K562 (cell line): ENCODE measurements around the gene ZMYND8. TPM values are rescaled to one million over a fixed set of nuclear protein-coding genes. Genes with fewer than 3 reads are reported as not detected.

Source experiments
- ATF1 ChIP-seq, 2 experiments: fragments of 450-650 bp in 1 of 2; IDR thresholded peaks; 2 replicates each; pipeline ENCODE4 v1.6.1; 2016; ENCODE audit warnings: missing compliant biosample characterization in 1 of 2, missing genetic modification characterization in 1 of 2
- ATF2 ChIP-seq: sonication (generic); formaldehyde crosslinking; IDR thresholded peaks from 2 replicates; pipeline ENCODE4 v1.8.1; 2022; ENCODE audit warnings: missing genetic modification reagents
- BRD4 ChIP-seq: fragments of 200-600 bp; sonication (generic); IDR thresholded peaks from 2 replicates; pipeline ENCODE4 v1.6.1; 2017; ENCODE audit warnings: inconsistent platforms
- CBFA2T2 ChIP-seq: fragments of 450-650 bp; conservative IDR thresholded peaks from 2 replicates; pipeline ENCODE4 v1.6.1; 2017; ENCODE audit warnings: mild to moderate bottlenecking
- CREM ChIP-seq: IDR thresholded peaks from 2 replicates; pipeline ENCODE4 v1.6.1; 2014; ENCODE audit warnings: antibody characterized with exemption, low read depth
- ETV6 ChIP-seq, 3 experiments: fragments of 150-350 bp in 1 of 3; sonication (generic) in 1 of 3; formaldehyde crosslinking in 1 of 3; IDR thresholded peaks; 2 replicates each; pipeline versions ENCODE4 v1.6.1 to v1.8.0; 2014 to 2022; ENCODE audit warnings: borderline replicate concordance in 2 of 3, low read depth in 2 of 3, antibody characterized with exemption in 1 of 3, low read length in 1 of 3, mild to moderate bottlenecking in 1 of 3, missing genetic modification reagents in 1 of 3
- JUND ChIP-seq, 2 experiments: IDR thresholded peaks; 2 replicates in 1 of 2; 3 replicates in 1 of 2; pipeline ENCODE4 v1.6.1; 2011; ENCODE audit warnings: borderline replicate concordance in 2 of 2, low read depth in 2 of 2, low read length in 2 of 2, improper control_type of control experiment in 1 of 2, missing biosample characterization in 1 of 2, missing genetic modification characterization in 1 of 2, missing genetic modification reagents in 1 of 2
- KHSRP ChIP-seq: fragments of 450-650 bp; IDR thresholded peaks from 2 replicates; pipeline ENCODE4 v1.6.1; 2017
- MECOM ChIP-seq: fragments of 250-450 bp; sonication (Bioruptor Pico); IDR thresholded peaks from 2 replicates; pipeline ENCODE4 v1.8.0; 2022; ENCODE audit warnings: inconsistent platforms
- NFATC3 ChIP-seq: fragments of 450-650 bp; IDR thresholded peaks from 2 replicates; pipeline ENCODE4 v1.6.1; 2017; ENCODE audit warnings: mild to moderate bottlenecking
- NR2C1 ChIP-seq, 2 experiments: fragments of 450-650 bp; IDR thresholded peaks; 2 replicates each; pipeline ENCODE4 v1.6.1; 2017; ENCODE audit warnings: mild to moderate bottlenecking in 2 of 2, antibody characterized with exemption in 1 of 2, inconsistent platforms in 1 of 2, missing compliant biosample characterization in 1 of 2, missing genetic modification characterization in 1 of 2
- RBM34 ChIP-seq: fragments of 200-400 bp; formaldehyde crosslinking; IDR thresholded peaks from 2 replicates; pipeline ENCODE4 v1.6.1; 2018; ENCODE audit warnings: low read length, borderline replicate concordance; ENCODE audit not compliant: insufficient read depth
- RCOR1 ChIP-seq, 2 experiments: IDR thresholded peaks; 2 replicates each; pipeline ENCODE4 v1.6.1; 2012; ENCODE audit warnings: low read depth in 2 of 2, low read length in 2 of 2, borderline replicate concordance in 1 of 2, improper control_type of control experiment in 1 of 2
- SOX6 ChIP-seq: fragments of 450-650 bp; IDR thresholded peaks from 2 replicates; pipeline ENCODE4 v1.6.1; 2014; ENCODE audit warnings: mild to moderate bottlenecking
- ZNF133 ChIP-seq: fragments of 250-450 bp; sonication (Bioruptor Pico); IDR thresholded peaks from 2 replicates; pipeline ENCODE4 v1.4.0; 2020; ENCODE audit warnings: mild to moderate bottlenecking
- ZNF507 ChIP-seq: conservative IDR thresholded peaks from 2 replicates; pipeline ENCODE4 v1.6.1; 2017; ENCODE audit warnings: missing genetic modification characterization, missing compliant biosample characterization
- polyA plus RNA-seq, 8 experiments: library from polyadenylated mRNA; depleted of rRNA in 4 of 8; stranded (reverse) in 5 of 8; unstranded in 3 of 8; fragments of >200 nt; fragmentation: Nextera tagmentation in 2 of 8; fragmentation: Illumina TruSeq in 1 of 8; extraction: Ambion mirVana in 2 of 8; extraction: Trizol in 1 of 8; gene quantifications; 2 replicates each; pipeline versions ENCODE4 v1.2.1 to v1.2.3, GENCODE V29; 2011 to 2014; ENCODE audit warnings: inconsistent platforms in 1 of 8, missing spikeins in 1 of 8
- total RNA-seq, 7 experiments: library from RNA; depleted of rRNA in 6 of 7; stranded (reverse); fragments of >200 nt in 6 of 7; fragmentation: Illumina TruSeq in 2 of 7; extraction: Trizol in 2 of 7; gene quantifications; 2 replicates each; pipeline versions ENCODE4 v1.2.1 to v1.2.3, GENCODE V29; 2011 to 2021; ENCODE audit warnings: low replicate concordance in 1 of 7
- TF ChIP-seq, protein P1 (sequence below): fragments of 200-800 bp; sonication (Bioruptor generic); IDR thresholded peaks from 2 replicates; pipeline ENCODE4 v1.6.1; 2016; ENCODE audit warnings: missing genetic modification characterization, missing compliant biosample characterization
- TF ChIP-seq, protein P2 (sequence below): conservative IDR thresholded peaks from 2 replicates; pipeline ENCODE4 v1.6.1; 2011; ENCODE audit warnings: low read depth, mild to moderate bottlenecking, low read length; ENCODE audit not compliant: control insufficient read depth

ZMYND8 gene
- total and polyA plus RNA-seq, 9 of the 15 experiments (the other 6 are each of a cell fraction or from before 2014, with no cell fraction given), result 31.8 to 148 (median 71.9) TPM

- TF ChIP-seq, protein P1, sequence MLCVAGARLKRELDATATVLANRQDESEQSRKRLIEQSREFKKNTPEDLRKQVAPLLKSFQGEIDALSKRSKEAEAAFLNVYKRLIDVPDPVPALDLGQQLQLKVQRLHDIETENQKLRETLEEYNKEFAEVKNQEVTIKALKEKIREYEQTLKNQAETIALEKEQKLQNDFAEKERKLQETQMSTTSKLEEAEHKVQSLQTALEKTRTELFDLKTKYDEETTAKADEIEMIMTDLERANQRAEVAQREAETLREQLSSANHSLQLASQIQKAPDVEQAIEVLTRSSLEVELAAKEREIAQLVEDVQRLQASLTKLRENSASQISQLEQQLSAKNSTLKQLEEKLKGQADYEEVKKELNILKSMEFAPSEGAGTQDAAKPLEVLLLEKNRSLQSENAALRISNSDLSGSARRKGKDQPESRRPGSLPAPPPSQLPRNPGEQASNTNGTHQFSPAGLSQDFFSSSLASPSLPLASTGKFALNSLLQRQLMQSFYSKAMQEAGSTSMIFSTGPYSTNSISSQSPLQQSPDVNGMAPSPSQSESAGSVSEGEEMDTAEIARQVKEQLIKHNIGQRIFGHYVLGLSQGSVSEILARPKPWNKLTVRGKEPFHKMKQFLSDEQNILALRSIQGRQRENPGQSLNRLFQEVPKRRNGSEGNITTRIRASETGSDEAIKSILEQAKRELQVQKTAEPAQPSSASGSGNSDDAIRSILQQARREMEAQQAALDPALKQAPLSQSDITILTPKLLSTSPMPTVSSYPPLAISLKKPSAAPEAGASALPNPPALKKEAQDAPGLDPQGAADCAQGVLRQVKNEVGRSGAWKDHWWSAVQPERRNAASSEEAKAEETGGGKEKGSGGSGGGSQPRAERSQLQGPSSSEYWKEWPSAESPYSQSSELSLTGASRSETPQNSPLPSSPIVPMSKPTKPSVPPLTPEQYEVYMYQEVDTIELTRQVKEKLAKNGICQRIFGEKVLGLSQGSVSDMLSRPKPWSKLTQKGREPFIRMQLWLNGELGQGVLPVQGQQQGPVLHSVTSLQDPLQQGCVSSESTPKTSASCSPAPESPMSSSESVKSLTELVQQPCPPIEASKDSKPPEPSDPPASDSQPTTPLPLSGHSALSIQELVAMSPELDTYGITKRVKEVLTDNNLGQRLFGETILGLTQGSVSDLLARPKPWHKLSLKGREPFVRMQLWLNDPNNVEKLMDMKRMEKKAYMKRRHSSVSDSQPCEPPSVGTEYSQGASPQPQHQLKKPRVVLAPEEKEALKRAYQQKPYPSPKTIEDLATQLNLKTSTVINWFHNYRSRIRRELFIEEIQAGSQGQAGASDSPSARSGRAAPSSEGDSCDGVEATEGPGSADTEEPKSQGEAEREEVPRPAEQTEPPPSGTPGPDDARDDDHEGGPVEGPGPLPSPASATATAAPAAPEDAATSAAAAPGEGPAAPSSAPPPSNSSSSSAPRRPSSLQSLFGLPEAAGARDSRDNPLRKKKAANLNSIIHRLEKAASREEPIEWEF (CRISPR knock-in tag), result no peak
- peak in 1 of 2 experiments; percentile 79; a peak in 1 of 4 replicates for TF ChIP-seq RCOR1 (IDR thresholded peaks at IDR 0.05; ENCODE audit: borderline replicate concordance in 1 of 2, low read depth in 2 of 2, low read length in 2 of 2)
- TF ChIP-seq JUND (IDR thresholded peaks at IDR 0.05; ENCODE audit: borderline replicate concordance, low read depth, low read length), result peak; percentile 93
- TF ChIP-seq JUND (tag; IDR thresholded peaks at IDR 0.05; ENCODE audit: borderline replicate concordance, low read depth, low read length), result peak; percentile 62; the same call in 1 of the 3 replicates
- TF ChIP-seq KHSRP, result no peak
- TF ChIP-seq CBFA2T2, result 0 out of 2 replicates have a peak, but pooled peaks have one; percentile 24
- no peak for TF ChIP-seq ATF1 (CRISPR knock-in tag; IDR thresholded peaks at IDR 0.05)
- 0 out of 2 replicates have a peak, but pooled peaks have one; percentile 24 for TF ChIP-seq ATF1 (tag; IDR thresholded peaks at IDR 0.05)
- TF ChIP-seq CREM, result peak; percentile 87
- TF ChIP-seq MECOM, result no peak
- TF ChIP-seq RBM34, result no peak
- TF ChIP-seq ZNF507 (tag), result no peak
- TF ChIP-seq SOX6, result no peak
- TF ChIP-seq, protein P2, sequence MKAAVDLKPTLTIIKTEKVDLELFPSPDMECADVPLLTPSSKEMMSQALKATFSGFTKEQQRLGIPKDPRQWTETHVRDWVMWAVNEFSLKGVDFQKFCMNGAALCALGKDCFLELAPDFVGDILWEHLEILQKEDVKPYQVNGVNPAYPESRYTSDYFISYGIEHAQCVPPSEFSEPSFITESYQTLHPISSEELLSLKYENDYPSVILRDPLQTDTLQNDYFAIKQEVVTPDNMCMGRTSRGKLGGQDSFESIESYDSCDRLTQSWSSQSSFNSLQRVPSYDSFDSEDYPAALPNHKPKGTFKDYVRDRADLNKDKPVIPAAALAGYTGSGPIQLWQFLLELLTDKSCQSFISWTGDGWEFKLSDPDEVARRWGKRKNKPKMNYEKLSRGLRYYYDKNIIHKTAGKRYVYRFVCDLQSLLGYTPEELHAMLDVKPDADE, result no peak
- no peak for TF ChIP-seq ZNF133
- no peak for TF ChIP-seq ATF2 (CRISPR knock-in tag)
- TF ChIP-seq NR2C1 (IDR thresholded peaks at IDR 0.05), result no peak
- no peak for TF ChIP-seq NR2C1 (tag; IDR thresholded peaks at IDR 0.05)
- no peak for TF ChIP-seq NFATC3
- TF ChIP-seq BRD4, result no peak
- peak in 1 of 2 experiments; percentile 39; a peak in 1 of 4 replicates for TF ChIP-seq ETV6 (IDR thresholded peaks at IDR 0.05; ENCODE audit: borderline replicate concordance in 1 of 2, low read depth in 2 of 2, low read length in 1 of 2)
- TF ChIP-seq ETV6 (CRISPR knock-in tag; IDR thresholded peaks at IDR 0.05; ENCODE audit: borderline replicate concordance), result no peak
Observed at GRCh38 chr20:47379433-47380150, 23.1 kb upstream of the ZMYND8 start (continued).
